T-helper 22 cell (primary cell): ENCODE measurements around the gene POMT2.

ENCODE experiments used
- DNase-seq: peaks from one replicate; pipeline ENCODE4 v3.0.0-alpha.2; 2020; ENCODE audit warnings: low read depth

POMT2 gene

DNA sequence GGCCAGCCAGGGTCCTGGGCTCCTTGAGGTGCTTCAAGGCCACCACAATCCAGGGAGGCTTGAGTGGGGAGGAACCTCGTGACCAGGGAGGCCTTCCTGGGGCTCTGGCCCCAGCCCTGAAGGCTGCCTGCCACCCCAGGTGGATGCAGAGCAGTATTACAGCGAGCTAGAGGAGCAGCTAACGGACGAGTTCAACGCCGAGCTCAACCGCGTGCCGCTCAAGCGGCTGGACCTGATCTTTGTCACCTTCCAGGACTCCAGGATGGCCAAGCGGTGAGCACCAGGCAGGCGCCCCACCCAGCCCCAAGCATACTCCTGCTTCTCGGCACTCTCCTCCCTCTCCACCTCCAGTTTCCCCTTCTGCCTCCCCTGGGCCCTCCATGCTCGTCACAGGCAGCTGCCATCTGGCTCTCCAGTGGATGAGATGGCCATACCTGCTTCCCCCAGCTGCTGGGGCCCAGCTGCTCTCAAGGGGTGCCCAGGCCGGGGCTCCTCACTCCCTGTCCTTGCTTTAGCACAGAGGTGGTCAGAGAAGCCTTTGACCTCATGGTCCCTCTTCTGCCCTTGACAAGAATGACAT is 80.3 kb downstream of the POMT2 start:
- DNase-seq, result no peak

DNA sequence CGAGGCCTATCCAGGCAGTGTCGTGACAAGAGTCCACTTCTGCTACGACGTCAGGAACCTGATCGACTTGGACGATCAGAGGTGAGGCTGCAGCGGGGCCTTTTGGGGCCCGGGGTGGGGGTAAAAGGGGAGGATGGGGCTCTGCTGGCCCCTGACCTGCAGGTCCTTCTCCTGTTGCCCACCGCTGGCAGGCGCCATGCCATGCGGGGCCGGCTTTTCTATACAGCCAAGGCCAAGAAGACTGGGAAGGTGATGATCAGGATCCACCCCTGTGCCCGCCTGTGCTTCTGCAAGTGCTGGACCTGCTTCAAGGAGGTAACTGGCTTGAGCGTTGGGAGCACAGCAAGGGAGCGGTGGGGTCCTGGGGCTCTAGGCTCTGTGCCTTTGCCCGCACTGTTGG is 81.3 kb downstream of the POMT2 start:
- no peak for DNase-seq

DNA sequence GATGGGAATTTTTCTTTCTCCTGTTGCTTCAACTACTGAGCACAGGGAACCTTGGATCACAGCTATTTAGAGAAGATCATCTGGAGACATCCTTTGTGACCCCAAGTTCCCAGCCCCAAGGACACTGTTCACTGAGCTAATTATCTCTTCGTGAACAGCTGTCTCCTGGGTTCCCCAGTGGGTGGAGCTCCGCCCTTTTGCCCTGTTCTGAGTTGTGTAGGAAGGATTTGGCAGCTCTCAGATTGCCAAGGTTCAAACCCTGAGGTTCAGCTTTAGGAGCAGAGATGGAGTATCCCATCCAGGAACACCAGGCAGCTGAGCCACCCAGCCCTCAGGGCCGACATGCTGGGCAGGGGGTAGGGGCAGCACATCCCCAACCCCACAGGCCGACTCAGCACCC is 81.7 kb downstream of the POMT2 start:
- no peak for DNase-seq

DNA sequence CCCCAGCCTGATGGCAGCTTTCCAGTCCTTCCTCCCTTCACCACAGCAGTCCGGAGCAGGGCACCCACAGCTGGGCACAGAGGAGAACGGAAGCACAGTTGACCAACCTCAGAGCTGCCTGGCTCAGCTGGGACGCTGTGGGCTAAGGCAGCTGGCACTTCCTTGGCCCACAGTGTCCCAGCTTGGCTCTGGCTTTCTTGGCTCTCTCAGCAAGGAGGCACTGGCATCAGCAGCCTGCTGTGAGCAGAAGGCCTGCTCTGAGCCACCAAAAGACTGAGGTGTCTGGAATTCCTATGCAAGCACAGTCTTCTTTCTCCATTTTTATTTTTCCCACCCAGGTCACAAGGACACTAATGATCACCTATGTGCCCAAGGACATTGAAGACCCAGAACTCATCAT is 82.3 kb downstream of the POMT2 start:
- DNase-seq, result no peak

DNA sequence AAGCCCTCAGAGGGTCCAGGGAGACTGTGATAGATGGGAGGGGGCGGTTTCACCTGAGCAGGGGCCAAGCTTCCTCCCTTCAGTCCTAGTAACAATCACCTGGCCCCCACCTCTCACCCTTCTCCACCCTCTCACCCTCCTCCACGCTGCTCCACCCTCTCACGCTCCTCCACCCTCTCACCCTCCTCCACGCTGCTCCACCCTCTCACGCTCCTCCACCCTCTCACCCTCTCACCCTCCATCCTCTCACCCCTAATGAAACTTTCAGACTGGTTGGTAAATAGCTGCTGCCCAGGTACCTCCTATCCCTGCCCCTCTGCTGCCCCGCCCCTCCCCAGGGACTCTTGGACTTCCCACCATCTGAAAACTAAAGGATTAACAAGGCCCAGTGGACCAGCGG is 83.9 kb downstream of the POMT2 start:
- no peak for DNase-seq

DNA sequence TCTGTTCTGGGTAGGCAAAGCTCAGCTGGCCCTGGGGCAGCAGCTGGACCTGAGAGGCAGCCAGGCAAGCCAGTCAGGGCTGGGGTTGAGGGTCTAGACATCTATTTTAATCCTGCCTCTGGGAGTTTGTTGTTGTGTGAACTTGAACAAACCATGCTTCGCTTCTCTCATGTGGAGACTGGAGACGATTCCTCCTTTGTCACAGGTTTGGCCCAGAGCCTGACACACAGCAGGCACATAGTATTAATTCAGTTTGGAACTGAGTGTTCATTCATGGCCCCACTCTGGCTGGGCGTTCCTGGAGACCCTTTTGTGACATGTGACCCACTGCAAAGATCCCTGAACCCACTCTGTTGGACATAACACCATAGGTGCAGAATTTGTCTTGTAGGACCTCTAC is 89.0 kb downstream of the POMT2 start:
- no peak for DNase-seq

DNA sequence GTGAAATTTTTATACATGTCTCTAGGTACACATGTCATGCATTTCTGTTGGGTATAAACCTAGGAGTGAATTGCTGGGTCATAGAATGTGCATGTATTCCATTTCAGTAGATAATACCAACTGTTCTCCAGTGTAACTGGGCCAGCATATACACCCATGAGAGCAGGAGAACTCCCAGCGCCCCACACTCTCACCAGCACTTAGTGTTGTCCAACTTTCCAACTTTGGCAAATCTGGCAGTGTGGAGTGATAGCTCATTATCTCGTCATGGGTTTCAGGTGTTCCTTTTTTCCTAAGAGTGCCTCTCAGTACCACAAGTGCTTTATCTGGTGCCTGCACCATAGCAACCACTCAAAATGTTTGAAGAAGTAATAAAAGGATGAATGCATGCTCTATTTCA is 89.8 kb downstream of the POMT2 start:
- DNase-seq, result no peak

DNA sequence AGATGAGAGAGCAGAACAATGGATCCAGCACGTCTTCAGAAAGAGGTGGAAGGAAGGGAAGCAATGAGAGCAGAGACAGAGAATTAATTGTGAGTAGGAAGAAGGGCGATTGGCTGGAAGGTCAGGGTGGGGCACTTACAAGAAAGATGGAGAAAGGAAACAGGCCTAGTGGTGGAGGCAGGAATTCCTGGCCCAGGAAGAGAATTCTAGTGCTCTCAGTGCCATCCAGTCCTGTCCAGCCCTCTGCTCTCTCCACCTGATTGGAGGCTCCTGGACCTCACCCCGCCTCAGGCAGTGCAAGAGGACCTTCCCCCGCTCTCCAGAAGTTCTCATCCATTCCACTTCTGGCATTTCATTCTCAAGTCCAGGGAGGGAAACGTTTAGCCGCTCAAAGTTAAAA is 92.6 kb downstream of the POMT2 start:
- DNase-seq, result no peak

DNA sequence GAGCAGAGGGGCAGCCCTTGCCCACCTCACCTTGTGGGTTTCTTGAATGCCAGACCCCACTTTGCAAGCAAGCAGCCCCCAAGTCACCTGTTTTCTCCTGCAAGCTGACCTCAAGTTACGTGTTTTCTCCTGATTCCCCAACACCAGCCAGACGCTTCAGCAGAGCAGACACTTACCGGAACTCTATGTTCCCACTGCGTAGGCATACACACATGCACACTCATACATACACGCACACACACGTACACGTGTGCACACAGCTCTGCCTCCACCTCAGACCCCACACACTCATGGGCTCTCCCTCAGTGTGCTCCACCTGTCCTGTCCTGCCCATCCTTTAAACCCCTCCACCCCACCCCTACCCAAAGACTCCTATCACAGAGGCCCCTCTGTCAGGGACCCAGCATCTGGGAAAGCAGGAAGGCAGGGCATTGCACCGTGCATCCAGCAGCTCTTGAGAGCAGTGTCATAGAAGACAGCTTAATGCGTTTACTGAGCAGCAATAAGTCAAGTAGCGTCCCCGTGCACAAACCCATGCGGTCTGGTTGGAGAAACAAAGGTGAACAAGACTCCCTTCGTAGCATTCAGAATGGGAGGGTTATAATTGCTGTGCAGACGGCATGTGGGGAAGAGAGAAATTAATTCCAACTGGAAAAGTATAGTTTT is 94.7 kb downstream of the POMT2 start:
- DNase-seq, result no peak

DNA sequence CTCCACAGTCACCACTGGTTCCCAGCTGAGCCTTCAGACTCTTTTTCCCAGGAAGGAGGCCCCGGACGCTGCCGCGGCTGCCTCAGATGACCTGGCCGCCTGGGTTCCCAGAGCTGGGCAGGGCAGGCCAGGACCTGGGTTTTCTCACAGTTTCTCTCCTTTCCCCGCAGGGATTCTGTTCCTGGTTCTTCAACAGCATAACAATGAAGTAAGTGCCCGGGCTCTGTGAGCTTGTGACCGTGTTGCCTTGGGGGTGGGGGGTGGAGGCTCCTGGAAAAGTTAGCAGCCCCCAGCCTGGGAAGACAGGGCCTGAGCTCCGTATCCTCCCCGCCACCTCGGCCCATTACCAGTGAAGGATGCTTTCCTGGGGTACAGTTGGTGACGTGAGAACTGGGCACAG is 95.4 kb downstream of the POMT2 start:
- no peak for DNase-seq
